Brain microvascular endothelial cell (primary cell): Measurements from ENCODE around the gene TARM1.

Experiments
- DNase-seq: peaks from one replicate; pipeline ENCODE4 v3.0.0-alpha.2; 2020
- H3K27ac ChIP-seq: fragments of 250-450 bp; sonication (Bioruptor Pico); 2 replicates; pipeline ENCODE4 v1.5.1; 2020; ENCODE audit warnings: mild to moderate bottlenecking, moderate library complexity
- H3K27me3 ChIP-seq: fragments of 250-450 bp; sonication (Bioruptor Pico); replicated peaks from 2 replicates; pipeline ENCODE4 v1.5.1; 2020; ENCODE audit warnings: mild to moderate bottlenecking
- H3K36me3 ChIP-seq: fragments of 250-450 bp; sonication (Bioruptor Pico); replicated peaks from 2 replicates; pipeline ENCODE4 v1.5.1; 2020; ENCODE audit warnings: mild to moderate bottlenecking
- H3K4me3 ChIP-seq: 2 replicates; pipeline ENCODE4 v1.5.1; 2011; ENCODE audit warnings: low read depth, mild to moderate bottlenecking, control low read depth, low read length, moderate library complexity
- in situ Hi-C: cut with HindIII; loops from 2 replicates; pipeline ENCODE4 v1.10.0; 2017; ENCODE audit warnings: low sequenced_read_pairs, low pct_ligation_motif_present
- TF ChIP-seq, protein P1 (sequence below): IDR thresholded peaks from 2 replicates; pipeline ENCODE4 v1.5.1; 2011; ENCODE audit warnings: low read depth, mild to moderate bottlenecking, moderate library complexity, low read length, control low read depth, inconsistent platforms; ENCODE audit errors: missing control alignments

Gene TARM1

DNA sequence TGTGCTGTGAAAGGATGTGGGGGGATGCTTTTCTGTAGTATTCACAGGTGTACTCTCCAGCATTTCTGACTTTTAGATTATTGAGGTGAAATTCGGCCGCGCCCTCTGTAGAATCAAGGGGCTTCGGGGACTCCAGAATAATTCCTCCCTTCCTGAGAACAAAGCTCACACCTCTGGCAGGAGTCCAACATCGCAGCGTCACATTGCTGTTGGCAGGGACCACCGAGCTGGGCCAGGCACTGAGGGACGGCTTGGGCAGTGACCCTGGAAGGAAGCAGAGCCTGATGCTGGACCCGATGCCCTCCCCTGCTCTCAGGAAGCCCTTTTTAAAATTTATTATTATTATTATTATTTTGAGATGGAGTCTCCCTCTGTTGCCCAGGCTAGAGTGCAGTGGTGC lies 6.3 kb downstream of the TARM1 start:
- Histone ChIP-seq H3K4me3 (no peak overlapping the region), H3K27ac (no peak overlapping the region), H3K27me3 (no peaks in the 10 kb centered on the region), H3K36me3 (no peaks in the 10 kb centered on the region)
- no peak for DNase-seq
- TF ChIP-seq, protein P1, sequence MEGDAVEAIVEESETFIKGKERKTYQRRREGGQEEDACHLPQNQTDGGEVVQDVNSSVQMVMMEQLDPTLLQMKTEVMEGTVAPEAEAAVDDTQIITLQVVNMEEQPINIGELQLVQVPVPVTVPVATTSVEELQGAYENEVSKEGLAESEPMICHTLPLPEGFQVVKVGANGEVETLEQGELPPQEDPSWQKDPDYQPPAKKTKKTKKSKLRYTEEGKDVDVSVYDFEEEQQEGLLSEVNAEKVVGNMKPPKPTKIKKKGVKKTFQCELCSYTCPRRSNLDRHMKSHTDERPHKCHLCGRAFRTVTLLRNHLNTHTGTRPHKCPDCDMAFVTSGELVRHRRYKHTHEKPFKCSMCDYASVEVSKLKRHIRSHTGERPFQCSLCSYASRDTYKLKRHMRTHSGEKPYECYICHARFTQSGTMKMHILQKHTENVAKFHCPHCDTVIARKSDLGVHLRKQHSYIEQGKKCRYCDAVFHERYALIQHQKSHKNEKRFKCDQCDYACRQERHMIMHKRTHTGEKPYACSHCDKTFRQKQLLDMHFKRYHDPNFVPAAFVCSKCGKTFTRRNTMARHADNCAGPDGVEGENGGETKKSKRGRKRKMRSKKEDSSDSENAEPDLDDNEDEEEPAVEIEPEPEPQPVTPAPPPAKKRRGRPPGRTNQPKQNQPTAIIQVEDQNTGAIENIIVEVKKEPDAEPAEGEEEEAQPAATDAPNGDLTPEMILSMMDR = no peak
- in situ Hi-C loops = no loop called here

DNA sequence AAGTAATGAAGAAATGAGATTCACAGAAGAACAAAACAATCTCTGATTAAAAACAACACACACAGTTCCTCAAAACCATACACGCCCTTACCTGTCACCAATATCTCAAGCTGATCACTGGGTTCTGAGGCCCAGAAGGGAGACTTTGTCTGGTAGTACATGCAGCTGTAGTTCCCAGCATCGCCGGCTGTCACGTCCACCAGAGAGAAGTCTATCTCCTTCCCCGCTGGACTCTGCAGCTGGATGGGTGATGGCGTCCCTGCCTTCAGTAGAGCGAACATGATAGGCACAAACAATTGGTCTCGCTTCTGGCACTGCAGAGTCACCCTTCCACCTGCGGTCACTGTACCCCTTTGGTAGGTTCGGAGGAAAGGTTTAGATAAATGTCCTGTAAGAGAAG lies 7.3 kb downstream of the TARM1 start:
- H3K27ac ChIP-seq = no peak overlapping the region
- in situ Hi-C loops = no loop called here
- no peak overlapping the region for H3K4me3 ChIP-seq
- DNase-seq = no peak
- H3K36me3 ChIP-seq = no peaks in the 10 kb centered on the region
- no peaks in the 10 kb centered on the region for H3K27me3 ChIP-seq
- TF ChIP-seq, protein P1 = no peak

DNA sequence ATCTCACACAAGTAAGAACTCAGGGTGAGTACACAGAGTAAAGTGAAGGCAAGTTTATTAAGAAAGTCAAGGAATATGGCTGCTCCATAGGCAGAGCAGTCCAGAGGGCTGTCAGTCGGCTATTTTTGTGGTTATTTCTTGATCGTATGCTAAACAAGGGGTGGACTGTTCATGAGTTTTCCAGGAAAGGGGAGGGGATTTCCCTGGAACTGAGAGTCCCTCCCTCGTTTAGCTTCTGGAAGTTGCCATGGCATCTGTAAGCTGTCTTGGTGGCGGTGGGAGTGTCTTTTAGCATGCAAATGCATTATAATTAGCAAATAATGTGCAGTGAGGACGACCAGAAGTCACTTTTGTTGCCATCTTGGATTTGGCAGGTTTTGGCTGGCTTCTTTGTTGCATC lies 11.7 kb downstream of the TARM1 start:
- H3K27ac ChIP-seq = no peak overlapping the region
- no peaks in the 10 kb centered on the region for H3K36me3 ChIP-seq
- no peaks in the 10 kb centered on the region for H3K27me3 ChIP-seq
- TF ChIP-seq, protein P1 = no peak
- DNase-seq = no peak
- in situ Hi-C loops = no loop called here
- H3K4me3 ChIP-seq = no peak overlapping the region

GRCh38 chr19:54063350-54064116 lies 17.6 kb downstream of the TARM1 start, which contains the start of gene VSTM1:
TSS of gene VSTM1 (minus strand) at chr19:54063897. CDS start at chr19:54063777, 120 bp downstream.
- DNase-seq = no peak
- TF ChIP-seq, protein P1 = no peak
- no peak within 1 kb of the TSS for H3K4me3 ChIP-seq
- H3K36me3 ChIP-seq = no peaks in the 10 kb centered on the region
- no peaks in the 10 kb centered on the region for H3K27me3 ChIP-seq
- in situ Hi-C loops = no loop called here
- H3K27ac ChIP-seq = no peak within 1 kb of the TSS

DNA sequence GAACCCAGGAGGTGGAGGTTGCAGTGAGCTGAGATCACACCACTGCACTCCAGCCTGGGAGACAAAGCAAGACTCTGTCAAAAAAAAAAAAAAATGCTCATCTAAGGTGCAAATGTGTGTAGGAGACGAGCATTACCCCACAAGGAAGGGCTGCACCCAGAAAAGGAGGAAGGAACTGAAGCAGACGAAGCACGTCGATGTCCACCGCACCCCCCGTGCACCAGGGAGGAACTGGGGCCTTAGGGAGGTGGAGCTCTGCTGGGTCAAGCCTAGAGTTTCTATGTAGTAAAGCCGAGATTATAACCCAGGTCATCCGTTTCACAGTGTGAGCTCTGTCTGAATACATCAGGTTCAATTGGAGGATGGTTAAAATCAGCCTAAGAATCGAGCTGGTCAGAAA lies 18.5 kb downstream of the TARM1 start:
- Histone ChIP-seq H3K27ac (no peak overlapping the region), H3K36me3 (no peaks in the 10 kb centered on the region), H3K4me3 (no peak overlapping the region), H3K27me3 (no peaks in the 10 kb centered on the region)
- TF ChIP-seq, protein P1 = no peak
- in situ Hi-C loops = no loop called here
- no peak for DNase-seq

DNA sequence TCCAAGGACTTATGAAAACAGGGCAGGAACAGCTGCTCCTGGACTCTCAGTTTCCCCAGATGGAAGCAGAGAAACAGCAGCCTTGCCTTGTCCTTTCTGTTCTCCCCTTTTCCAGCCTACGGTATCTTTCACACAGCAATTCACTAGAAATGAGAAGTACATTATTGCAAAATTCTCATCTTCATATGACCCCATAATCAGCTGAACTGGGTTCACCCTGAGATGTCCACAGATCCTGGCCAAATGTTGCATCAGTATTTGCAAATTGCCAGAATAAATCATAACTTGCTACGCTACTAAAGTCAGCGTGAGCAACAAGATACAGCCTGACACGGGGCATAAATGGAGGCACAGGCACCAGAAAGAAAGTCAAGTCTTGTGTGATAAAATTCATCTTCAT lies 33.5 kb downstream of the TARM1 start:
- Histone ChIP-seq H3K4me3 (no peak overlapping the region), H3K27me3 (no peaks in the 10 kb centered on the region), H3K36me3 (no peaks in the 10 kb centered on the region), H3K27ac (no peak overlapping the region)
- TF ChIP-seq, protein P1 = no peak
- in situ Hi-C loops = no loop called here
- DNase-seq = no peak
